GM19395 (cell line): ENCODE measurements around the gene YPEL2.
"Not testable (repeated sequence)": the region's sequence is repeated elsewhere in the genome, so short reads cannot be mapped to it uniquely, and the experiment has no call there.

Experiments
- ATAC-seq: cut with Tn5 transposase; IDR thresholded peaks from one replicate; pipeline ENCODE4 v1.9.1; 2021; ENCODE audit warnings: mild to moderate bottlenecking, moderate library complexity; ENCODE audit not compliant: unreplicated experiment

The YPEL2 gene, protein sequence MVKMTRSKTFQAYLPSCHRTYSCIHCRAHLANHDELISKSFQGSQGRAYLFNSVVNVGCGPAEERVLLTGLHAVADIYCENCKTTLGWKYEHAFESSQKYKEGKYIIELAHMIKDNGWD

DNA sequence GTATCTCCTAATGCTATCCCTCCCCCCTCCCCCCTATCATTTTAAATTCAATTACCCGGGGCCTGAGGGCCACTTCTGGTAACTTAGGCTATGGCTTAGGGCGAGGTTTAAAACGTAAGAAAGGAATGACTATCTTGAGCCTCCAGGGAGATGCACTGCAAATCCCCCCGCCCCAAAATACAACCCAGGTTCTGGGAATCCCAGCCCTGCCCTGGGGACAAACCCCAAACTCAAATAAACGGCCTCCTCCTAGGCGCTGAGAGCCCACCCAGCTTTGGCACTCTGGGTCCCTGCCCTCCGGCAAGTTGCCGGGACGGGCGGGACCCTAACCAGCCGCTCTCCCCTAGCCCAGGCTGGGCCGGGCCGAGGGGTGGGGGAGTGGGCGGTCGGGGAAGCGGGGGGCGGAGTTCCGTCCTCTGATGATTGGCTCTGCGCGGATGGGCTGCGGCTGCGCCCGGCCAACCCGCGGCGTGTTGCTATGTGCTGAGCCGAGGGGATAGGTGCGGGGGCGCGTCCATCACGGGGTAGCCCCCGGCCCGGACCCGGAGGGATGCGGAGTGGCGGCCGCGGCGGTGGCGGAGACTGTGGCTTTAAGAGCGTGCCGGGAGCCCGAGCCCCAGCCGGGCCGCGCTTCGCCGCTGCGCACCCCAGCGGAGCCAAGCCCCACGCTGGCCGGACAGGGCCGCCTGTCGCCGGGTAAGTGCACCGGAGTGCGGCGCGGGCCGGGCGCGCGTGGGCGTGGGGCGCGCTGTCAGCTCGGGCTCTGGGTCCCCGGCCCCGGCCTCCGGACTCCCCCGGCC lies at the start of gene YPEL2:
Gene YPEL2, plus strand, starts transcription at position 527 of the 800 bp plus-strand sequence. CDS start 21,755 bp downstream, outside the sequence.
- peak; percentile 84 for ATAC-seq

GRCh38 chr17:59284317-59284716 lies 47.1 kb upstream of the YPEL2 start:
- no peak for ATAC-seq

- ATAC-seq, result no peak
These were observed 44.0 kb upstream of the YPEL2 start for GRCh38 chr17:59287452-59287851.

DNA sequence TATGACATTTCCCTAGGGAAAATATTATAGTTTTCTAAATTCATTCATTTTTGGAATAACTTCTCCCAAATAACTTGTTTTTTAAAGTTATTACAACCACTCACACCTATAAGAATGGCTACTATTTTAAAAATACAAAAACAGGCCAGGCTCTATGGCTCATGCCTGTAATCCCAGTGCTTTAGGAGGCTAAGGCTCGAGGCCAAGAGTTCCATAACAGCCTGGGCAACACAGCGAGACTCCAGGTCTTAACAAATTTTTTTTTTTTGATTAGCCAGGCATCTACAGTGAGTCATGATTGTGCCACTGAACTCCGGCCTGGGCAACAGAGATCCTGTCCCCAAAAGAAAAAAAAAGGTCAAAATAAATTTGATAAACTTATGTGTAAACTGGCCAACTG lies 43.6 kb upstream of the YPEL2 start:
- ATAC-seq, result no peak

DNA sequence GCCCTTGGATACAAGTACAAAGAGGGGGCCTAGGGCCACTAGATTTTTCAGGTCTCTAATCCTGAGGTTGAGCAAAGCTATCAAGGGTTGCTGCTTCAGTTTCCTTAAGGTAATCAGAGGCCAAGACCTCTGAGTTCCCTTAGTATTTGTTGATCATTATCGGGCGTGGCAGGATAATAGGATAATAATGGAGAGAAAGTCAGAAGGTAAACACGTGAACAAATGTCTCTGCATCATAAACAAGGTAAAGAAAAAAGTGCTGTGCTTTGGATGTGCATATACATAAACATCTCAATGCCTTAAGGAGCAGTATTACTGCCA lies 41.5 kb upstream of the YPEL2 start:
- ATAC-seq, result no peak

- ATAC-seq, result not testable (repeated sequence)
These were observed 41.0 kb upstream of the YPEL2 start for GRCh38 chr17:59290302-59290998.

DNA sequence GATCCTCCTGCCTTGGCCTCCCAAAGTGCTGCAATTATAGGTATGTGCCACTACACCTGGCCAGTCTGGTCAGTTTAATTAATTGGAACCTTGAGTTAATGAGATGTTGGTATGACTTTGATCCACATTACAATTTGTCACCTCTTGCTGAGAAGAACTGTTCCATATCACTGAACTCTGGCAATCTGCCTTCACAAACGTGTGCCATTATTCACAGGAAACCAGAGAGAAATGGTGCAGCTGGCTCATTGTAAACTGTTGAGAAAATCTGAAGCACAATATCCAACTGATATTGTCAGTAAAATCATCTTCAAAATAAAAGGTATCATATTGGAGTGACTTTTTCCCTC lies 39.3 kb upstream of the YPEL2 start:
- no peak for ATAC-seq

GRCh38 chr17:59296190-59296589 lies 35.3 kb upstream of the YPEL2 start:
- ATAC-seq, result no peak

- no peak for ATAC-seq
These were observed 32.9 kb upstream of the YPEL2 start for GRCh38 chr17:59298521-59298920.

DNA sequence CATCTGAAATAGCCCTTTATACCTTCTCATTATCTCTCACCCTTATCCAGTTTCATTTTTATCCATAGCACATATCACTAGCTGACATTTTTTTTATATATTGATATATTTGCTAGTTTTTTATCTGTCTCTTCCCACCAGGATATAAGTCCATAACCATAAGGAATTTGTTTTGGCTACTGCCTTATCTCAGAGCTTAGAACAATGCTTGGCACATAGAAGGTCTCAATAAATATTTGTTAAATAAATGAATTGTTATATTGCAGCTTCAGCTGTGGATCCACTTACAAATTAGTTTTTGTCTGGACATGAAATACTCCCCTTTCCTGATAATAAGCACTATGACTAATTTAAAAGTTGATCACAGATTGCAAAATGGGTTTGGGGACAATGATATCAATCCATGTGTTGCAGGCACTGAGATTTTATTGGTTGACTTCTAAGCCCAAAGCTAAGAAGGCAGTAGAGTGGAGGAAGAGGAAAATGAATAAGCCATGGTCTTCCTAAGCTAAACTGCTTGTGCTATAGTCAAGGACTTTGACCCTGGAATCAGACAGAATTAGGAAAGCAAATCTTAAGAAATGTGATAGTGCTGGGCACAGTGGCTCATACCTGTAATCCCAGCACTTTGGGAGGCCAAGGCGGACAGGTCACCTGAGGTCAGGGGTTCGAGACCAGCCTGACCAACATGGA lies 31.9 kb upstream of the YPEL2 start:
- ATAC-seq, result no peak

DNA sequence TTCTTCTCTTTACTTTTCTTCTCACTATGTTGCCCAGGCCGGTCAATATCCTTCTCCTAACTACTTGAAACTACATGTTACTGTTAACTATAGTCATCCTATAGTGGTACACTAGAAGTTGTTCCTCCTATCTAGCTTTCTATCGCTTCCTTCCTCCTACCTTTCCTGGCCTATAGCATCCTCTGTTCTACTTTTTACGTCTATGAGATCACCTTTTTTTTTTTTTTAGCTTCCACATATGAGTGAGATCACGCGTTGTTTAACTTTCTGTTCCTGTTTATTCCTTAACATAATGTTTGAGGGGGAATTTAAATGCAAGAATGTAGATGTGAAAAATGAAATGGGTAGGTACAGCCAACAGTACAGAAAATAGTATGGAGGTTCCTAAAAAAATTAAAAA lies 30.5 kb upstream of the YPEL2 start:
- ATAC-seq, result no peak

DNA sequence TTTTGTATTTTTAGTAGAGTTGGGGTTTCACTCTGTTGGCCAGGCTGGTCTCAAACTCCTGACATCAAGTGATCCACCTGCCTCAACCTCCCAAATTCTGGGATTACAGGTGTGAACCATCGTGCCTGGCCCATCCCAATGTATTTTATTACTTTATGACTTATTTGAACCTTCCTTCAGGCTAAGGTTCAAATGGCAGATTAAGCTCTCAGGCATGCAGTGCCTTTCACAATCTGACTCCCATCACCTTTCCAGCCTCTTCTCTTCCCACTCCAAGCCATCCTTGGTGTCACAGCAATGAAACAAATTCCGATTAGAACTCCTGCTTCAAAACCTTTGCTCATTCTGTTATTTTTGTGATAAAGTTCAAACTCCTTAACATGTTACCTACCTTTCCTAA lies 26.6 kb upstream of the YPEL2 start:
- no peak for ATAC-seq

DNA sequence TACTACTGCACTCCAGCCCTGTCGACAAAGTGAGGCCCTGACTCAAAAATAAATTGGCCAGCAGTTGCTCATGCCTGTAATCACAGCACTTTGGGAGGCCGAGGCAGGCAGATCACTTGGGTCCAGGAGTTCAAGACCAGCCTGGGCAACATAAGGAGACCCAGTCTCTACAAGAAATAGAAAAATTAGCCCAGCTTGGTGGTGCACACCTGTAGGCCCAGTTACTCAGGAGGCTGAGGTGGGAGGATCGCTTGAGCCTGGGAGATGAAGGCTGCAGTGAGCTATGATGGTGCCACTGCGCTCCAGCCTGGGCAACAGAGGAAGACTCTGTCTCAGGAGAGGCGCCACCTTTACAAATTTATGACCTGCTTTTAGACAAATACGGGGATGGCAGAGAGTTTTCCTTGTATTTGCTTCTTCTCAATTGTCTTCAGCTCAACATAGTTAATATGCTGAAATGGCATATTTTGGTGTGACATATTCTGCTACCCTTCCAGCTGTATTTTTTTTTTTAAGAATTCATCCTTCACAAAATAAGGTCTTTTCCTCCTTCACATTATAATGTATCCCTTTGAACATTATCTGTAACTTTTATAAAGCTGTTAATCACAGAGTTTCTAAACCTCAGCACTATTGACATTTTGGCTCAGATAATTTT lies 21.1 kb upstream of the YPEL2 start:
- no peak for ATAC-seq

DNA sequence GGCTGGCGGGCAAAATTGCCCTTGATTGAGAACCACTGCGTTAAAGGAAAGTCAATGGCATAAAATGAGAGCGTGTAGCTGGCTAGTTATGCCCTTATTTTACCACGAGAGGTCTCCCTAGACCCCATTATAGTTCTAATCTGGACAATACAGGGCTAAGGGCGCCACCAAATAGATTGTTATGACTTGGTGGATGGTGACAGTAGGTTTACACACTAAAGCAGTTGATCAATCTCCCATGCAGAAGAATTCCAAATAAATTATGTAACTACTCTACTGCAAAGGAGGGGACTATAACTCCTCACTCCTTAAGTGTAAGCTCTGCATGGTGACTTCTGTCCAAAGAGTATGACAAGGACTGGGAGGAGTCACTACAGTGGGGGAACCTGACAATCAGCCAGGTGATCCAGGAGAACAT lies 20.4 kb upstream of the YPEL2 start:
- ATAC-seq, result peak; percentile 65

- ATAC-seq, result not testable (repeated sequence)
These were observed 19.9 kb upstream of the YPEL2 start for GRCh38 chr17:59311521-59311920.

- no peak for ATAC-seq
These were observed 15.6 kb upstream of the YPEL2 start for GRCh38 chr17:59315866-59316265.

- ATAC-seq, result no peak
These were observed 4.1 kb upstream of the YPEL2 start for GRCh38 chr17:59327121-59327980.

- no peak for ATAC-seq
These were observed 3.5 kb upstream of the YPEL2 start for GRCh38 chr17:59327981-59328290.

DNA sequence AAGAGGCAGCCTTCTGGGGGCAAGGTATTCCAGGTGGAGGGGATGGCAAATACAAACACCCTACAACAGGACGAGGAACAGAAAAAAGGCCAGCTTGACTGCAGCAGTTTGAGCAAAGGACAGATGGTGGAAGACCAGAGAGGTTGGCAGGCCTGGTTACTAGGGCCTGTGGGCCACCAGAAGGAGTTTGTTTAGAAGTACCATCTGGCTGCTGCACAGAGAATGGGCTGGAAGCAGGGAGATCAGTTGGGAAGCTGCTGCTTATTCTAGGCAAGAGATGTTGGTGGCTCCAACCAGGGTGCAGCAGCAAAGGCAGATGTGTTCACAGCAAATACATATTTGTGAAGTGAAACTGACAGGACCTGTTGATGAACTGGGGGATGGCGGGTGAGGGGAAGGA lies 2.9 kb upstream of the YPEL2 start:
- no peak for ATAC-seq
